Spleen (tissue), 11 donors: ENCODE data around the gene DLG2. TPM values are rescaled to one million over a fixed set of nuclear protein-coding genes. Genes with fewer than 3 reads are reported as not detected.

Experiments
- DNase-seq: peaks from one replicate; pipeline ENCODE4 v3.0.0-alpha.2; 2020
- H3K27ac ChIP-seq, 8 donors: fragments of 200-600 bp; sonication (generic) in 7 of 8; 1 replicate in 4 of 8; 2 replicates in 4 of 8; pipeline versions ENCODE4 v1.5.0 to v1.8.0; 2016 to 2021; ENCODE audit warnings: inconsistent platforms in 4 of 8, mild to moderate bottlenecking in 4 of 8, moderate library complexity in 1 of 8
- H3K27me3 ChIP-seq, 7 donors: fragments of 200-600 bp; sonication (generic) in 6 of 7; replicated peaks in 1 of 7; 1 replicate in 4 of 7; 2 replicates in 3 of 7; pipeline versions ENCODE4 v1.5.0 to v1.8.0; 2016 to 2021; ENCODE audit warnings: inconsistent platforms in 3 of 7, mild to moderate bottlenecking in 1 of 7
- H3K36me3 ChIP-seq, 6 donors: fragments of 200-600 bp; sonication (generic) in 5 of 6; 1 replicate in 4 of 6; 2 replicates in 2 of 6; pipeline versions ENCODE4 v1.5.0 to v1.8.0; 2016 to 2021; ENCODE audit warnings: inconsistent platforms in 2 of 6
- H3K4me1 ChIP-seq, 6 donors: fragments of 200-600 bp; sonication (generic) in 5 of 6; 1 replicate in 3 of 6; 2 replicates in 3 of 6; pipeline versions ENCODE4 v1.5.0 to v1.8.0; 2016 to 2021; ENCODE audit warnings: inconsistent platforms in 3 of 6
- H3K4me3 ChIP-seq, 8 donors: fragments of 200-600 bp; sonication (generic) in 7 of 8; 1 replicate in 4 of 8; 2 replicates in 4 of 8; pipeline versions ENCODE4 v1.5.0 to v1.8.0; 2016 to 2021; ENCODE audit warnings: inconsistent platforms in 4 of 8, mild to moderate bottlenecking in 4 of 8, moderate library complexity in 2 of 8
- H3K9me3 ChIP-seq, 8 donors: fragments of 200-600 bp; sonication (generic) in 7 of 8; 1 replicate in 4 of 8; 2 replicates in 4 of 8; pipeline versions ENCODE4 v1.5.0 to v1.8.0; 2016 to 2021; ENCODE audit warnings: inconsistent platforms in 4 of 8
- POLR2A ChIP-seq, 3 donors: fragments of 450-650 bp; IDR thresholded peaks; one replicate each; pipeline ENCODE4 v1.5.1; 2017; ENCODE audit warnings: antibody characterized with exemption in 3 of 3, mild to moderate bottlenecking in 1 of 3
- POLR2AphosphoS5 ChIP-seq, 3 donors: sonication (generic); formaldehyde crosslinking; IDR thresholded peaks; one replicate each; pipeline ENCODE4 v1.5.1; 2017; ENCODE audit warnings: antibody characterized with exemption in 3 of 3
- WGBS, 5 donors: extraction: QIAGEN DNeasy Blood & Tissue Kit in 3 of 5; methylation state at CpG; one replicate each; pipeline versions ENCODE4 v1.1.5 to v1.1.7; 2013 to 2018; 5-methylcytosine and 5-hydroxymethylcytosine counted together
- intact Hi-C: fragments of 100-400 bp; cut with DNase I; formaldehyde crosslinking; loops from one replicate; pipeline ENCODE4 v1.15.0; 2023; ENCODE audit warnings: low total_unique reads
- polyA plus RNA-seq, 3 donors: library from polyadenylated mRNA; stranded (reverse); fragments of 200-250 nt; gene quantifications; one replicate each; pipeline ENCODE4 v1.2.1, GENCODE V29; 2013
- total RNA-seq, 7 donors: library from RNA; depleted of rRNA in 3 of 7; stranded (reverse); fragments of >200 nt in 3 of 7; fragmentation: NEBNext Ultra II Directional in 4 of 7; extraction: Animal tissue kit (Norgen Biotek cat#: 25700) in 4 of 7; gene quantifications; one replicate each; pipeline versions ENCODE4 v1.1.0 to v1.2.1, GENCODE V29; 2016 to 2021
- TF ChIP-seq, protein P1 (sequence below), 11 experiments: fragments of 200-600 bp in 7 of 11; fragments of 450-650 bp in 4 of 11; sonication (generic) in 4 of 11; IDR thresholded peaks in 8 of 11; conservative IDR thresholded peaks in 3 of 11; 1 replicate in 7 of 11; 2 replicates in 4 of 11; pipeline versions ENCODE4 v1.4.0 to v1.8.0; 2016 to 2021; ENCODE audit warnings: antibody characterized with exemption in 11 of 11, inconsistent platforms in 4 of 11, mild to moderate bottlenecking in 1 of 11
- donor health status: healthy with polysubstance abuse.
- donor health status: DM: no; HTN: no; CAD: no; lungs with moderate emphysema.
- donor health status: DM: no; HTN: no; CAD: no.
- donor health status: Bipolar disorder and iron deficiency.
- donor health status: healthy.
- donor health status: DM: no; HTN: no; CAD: no.
- donor health status: DM: yes; HTN: yes; CAD: no.

The DLG2 gene
- total and polyA plus RNA-seq, 10 donors = 0.43 to 12.7 (median 7.9) TPM

DNA sequence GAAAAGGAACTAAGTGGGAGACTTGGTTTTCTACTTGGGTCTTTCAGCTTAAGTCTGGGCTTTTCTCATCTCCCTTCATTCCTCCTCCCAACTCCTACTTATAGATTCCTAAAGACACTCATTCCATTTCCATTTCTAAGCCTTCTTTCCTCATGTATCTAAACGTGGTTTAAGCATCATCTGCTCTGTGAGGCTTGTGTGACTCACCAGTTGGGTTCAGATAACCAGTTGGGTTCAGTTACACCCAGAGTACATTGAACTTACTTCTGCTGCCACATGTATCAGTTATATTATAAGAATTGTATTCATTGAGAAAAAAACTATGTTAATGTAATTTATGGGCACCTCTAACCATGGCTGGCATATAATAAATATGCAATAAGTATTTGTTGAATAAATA, 1509.8 kb downstream of the DLG2 start:
- Histone ChIP-seq H3K36me3 (no peaks in the 10 kb centered on the region), H3K27ac (no peak overlapping the region), H3K4me1 (no peaks in the 10 kb centered on the region), H3K27me3 (no peaks in the 10 kb centered on the region), H3K4me3 (no peak overlapping the region), H3K9me3 (peaks cover 0 to 18% (median 13%) of the 10 kb centered on the region in 8 donors)
- WGBS, 5 donors = 24 to 39% (median 38%) methylated on average over 1 of the region's 1 CpG
- TF ChIP-seq POLR2AphosphoS5 (IDR thresholded peaks at IDR 0.05) = no peak
- TF ChIP-seq POLR2A (IDR thresholded peaks at IDR 0.05) = no peak
- TF ChIP-seq, protein P1, sequence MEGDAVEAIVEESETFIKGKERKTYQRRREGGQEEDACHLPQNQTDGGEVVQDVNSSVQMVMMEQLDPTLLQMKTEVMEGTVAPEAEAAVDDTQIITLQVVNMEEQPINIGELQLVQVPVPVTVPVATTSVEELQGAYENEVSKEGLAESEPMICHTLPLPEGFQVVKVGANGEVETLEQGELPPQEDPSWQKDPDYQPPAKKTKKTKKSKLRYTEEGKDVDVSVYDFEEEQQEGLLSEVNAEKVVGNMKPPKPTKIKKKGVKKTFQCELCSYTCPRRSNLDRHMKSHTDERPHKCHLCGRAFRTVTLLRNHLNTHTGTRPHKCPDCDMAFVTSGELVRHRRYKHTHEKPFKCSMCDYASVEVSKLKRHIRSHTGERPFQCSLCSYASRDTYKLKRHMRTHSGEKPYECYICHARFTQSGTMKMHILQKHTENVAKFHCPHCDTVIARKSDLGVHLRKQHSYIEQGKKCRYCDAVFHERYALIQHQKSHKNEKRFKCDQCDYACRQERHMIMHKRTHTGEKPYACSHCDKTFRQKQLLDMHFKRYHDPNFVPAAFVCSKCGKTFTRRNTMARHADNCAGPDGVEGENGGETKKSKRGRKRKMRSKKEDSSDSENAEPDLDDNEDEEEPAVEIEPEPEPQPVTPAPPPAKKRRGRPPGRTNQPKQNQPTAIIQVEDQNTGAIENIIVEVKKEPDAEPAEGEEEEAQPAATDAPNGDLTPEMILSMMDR (IDR thresholded peaks at IDR 0.05 in 8 of 11, conservative IDR thresholded peaks at IDR 0.05 in 3 of 11) = no peak
- no peak for DNase-seq
- intact Hi-C loops = no loop called here

DNA sequence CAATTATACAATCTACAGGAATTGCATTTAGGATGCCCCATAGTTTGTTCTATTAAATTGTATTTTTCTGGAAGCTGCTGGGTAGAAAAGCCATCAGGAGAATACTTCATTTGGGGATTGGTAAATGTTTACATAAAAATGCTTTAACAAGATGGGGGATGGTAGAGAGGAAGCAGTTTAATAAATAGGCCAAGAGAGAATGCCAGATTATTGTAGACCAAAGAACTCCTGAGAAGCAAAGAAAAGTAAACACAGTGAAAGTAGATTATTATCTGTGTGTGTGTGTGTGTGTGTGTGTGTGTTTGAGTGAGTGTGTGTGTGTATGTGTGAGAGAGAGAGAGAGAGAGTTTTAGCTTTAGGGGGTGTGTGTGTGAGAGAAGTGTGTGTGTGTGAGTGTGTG, 1520.6 kb downstream of the DLG2 start:
- intact Hi-C loops = no loop called here
- TF ChIP-seq POLR2AphosphoS5 (IDR thresholded peaks at IDR 0.05) (no peak), POLR2A (IDR thresholded peaks at IDR 0.05) (no peak)
- TF ChIP-seq, protein P1 (IDR thresholded peaks at IDR 0.05 in 8 of 11, conservative IDR thresholded peaks at IDR 0.05 in 3 of 11) = no peak
- no peak for DNase-seq
- Histone ChIP-seq H3K27me3 (no peaks in the 10 kb centered on the region), H3K9me3 (peaks cover 0 to 6% (median 1%) of the 10 kb centered on the region in 8 donors), H3K4me1 (no peaks in the 10 kb centered on the region), H3K36me3 (no peaks in the 10 kb centered on the region), H3K27ac (no peak overlapping the region), H3K4me3 (no peak overlapping the region)

GRCh38 chr11:84105148-84105547, 1522.0 kb downstream of the DLG2 start:
- H3K4me1 ChIP-seq = no peaks in the 10 kb centered on the region
- no peak for TF ChIP-seq POLR2AphosphoS5 (IDR thresholded peaks at IDR 0.05)
- TF ChIP-seq POLR2A (IDR thresholded peaks at IDR 0.05) = no peak
- TF ChIP-seq, protein P1 (IDR thresholded peaks at IDR 0.05 in 8 of 11, conservative IDR thresholded peaks at IDR 0.05 in 3 of 11) = no peak
- H3K27me3 ChIP-seq = no peaks in the 10 kb centered on the region
- intact Hi-C loops = no loop called here
- no peak overlapping the region for H3K4me3 ChIP-seq
- no peak for DNase-seq
- H3K9me3 ChIP-seq = peaks cover 0 to 6% (median 0%) of the 10 kb centered on the region in 8 donors
- WGBS, 5 donors = 69 to 86% (median 76%) methylated on average over 3 of the region's 3 CpGs
- no peaks in the 10 kb centered on the region for H3K36me3 ChIP-seq
- H3K27ac ChIP-seq = no peak overlapping the region

DNA sequence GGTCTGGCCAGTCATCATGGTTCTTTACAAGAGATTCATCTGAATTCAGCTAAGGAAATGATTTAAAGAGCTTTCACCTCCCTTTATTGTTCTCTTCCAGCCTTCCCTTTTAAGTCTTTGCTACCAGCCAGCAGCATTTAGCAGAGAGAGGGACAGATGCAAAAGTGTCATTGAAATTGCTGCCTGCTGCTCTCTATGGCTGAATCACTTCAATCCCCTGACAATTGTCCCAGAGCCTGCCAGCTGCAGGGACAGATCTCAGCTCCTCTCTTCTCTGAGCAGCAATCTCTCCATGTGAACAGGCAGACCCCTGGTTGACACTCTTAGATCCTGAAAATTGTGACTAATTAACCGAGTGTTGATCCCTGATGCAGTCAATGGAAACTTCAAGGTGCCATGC, 1524.0 kb downstream of the DLG2 start:
- no peaks in the 10 kb centered on the region for H3K27me3 ChIP-seq
- no peaks in the 10 kb centered on the region for H3K36me3 ChIP-seq
- peaks cover 0 to 6% (median 0%) of the 10 kb centered on the region in 8 donors for H3K9me3 ChIP-seq
- intact Hi-C loops = no loop called here
- DNase-seq = no peak
- TF ChIP-seq, protein P1 (IDR thresholded peaks at IDR 0.05 in 8 of 11, conservative IDR thresholded peaks at IDR 0.05 in 3 of 11) = no peak
- TF ChIP-seq POLR2A (IDR thresholded peaks at IDR 0.05) (no peak), POLR2AphosphoS5 (IDR thresholded peaks at IDR 0.05) (no peak)
- no peak overlapping the region for H3K4me3 ChIP-seq
- H3K27ac ChIP-seq = no peak overlapping the region
- no peaks in the 10 kb centered on the region for H3K4me1 ChIP-seq
- 50 to 70% (median 60%) methylated on average over 1 of the region's 1 CpG for WGBS, 5 donors
